IMR-90 (cell line): ENCODE results near the gene MLKL. TPM values are rescaled to one million over a fixed set of nuclear protein-coding genes. Genes with fewer than 3 reads are reported as not detected.

ENCODE experiments used
- ATAC-seq: fragments of 200-7000 bp; cut with Tn5 transposase; 2 replicates; pipeline ENCODE4 v1.9.1; 2020; ENCODE audit warnings: low read depth, mild to moderate bottlenecking, moderate library complexity
- BruUV-seq: library from RNA; stranded (reverse); fragments of 400-500 nt; replicated peaks from 2 replicates; lab custom pipeline; 2021; lab: Mats Ljungman, UMichigan
- CTCF ChIA-PET: fragments of 300-600 bp; formaldehyde crosslinking; extraction: SDS; loops from one replicate; lab custom pipeline; 2021; ENCODE audit warnings: antibody characterized with exemption; lab: Yijun Ruan, JAX
- POLR2A ChIA-PET: fragments of 300-600 bp; sonication (Branson Sonifier 250); formaldehyde crosslinking; loops from one replicate; lab custom pipeline; 2022; ENCODE audit warnings: antibody characterized with exemption; ENCODE audit not compliant: unreplicated experiment; lab: Charles Lee
- DNase-seq: peaks from one replicate; pipeline ENCODE4 v3.0.0; 2013
- H2AFZ ChIP-seq: replicated peaks from 2 replicates; pipeline ENCODE3; 2013; ENCODE audit warnings: low read length, mild to moderate bottlenecking; ENCODE audit not compliant: poor library complexity
- H2AK5ac ChIP-seq: 2 replicates; pipeline ENCODE4 v1.6.1; 2013; ENCODE audit warnings: low read depth, low read length, inconsistent platforms
- H2AK9ac ChIP-seq: replicated peaks from 2 replicates; pipeline ENCODE3; 2013; ENCODE audit warnings: mild to moderate bottlenecking, low read depth, low read length, moderate library complexity; ENCODE audit not compliant: poor library complexity
- H2BK120ac ChIP-seq: 2 replicates; pipeline ENCODE4 v1.6.1; 2013; ENCODE audit warnings: low read depth, low read length, inconsistent platforms
- H2BK15ac ChIP-seq: 3 replicates; pipeline ENCODE4 v1.6.1; 2013; ENCODE audit warnings: low read depth, low read length, inconsistent platforms
- H2BK20ac ChIP-seq: 2 replicates; pipeline ENCODE4 v1.6.1; 2013; ENCODE audit warnings: low read depth, mild to moderate bottlenecking, inconsistent platforms, low read length, moderate library complexity
- H2BK5ac ChIP-seq: 2 replicates; pipeline ENCODE4 v1.6.1; 2013; ENCODE audit warnings: mild to moderate bottlenecking, low read depth, low read length, inconsistent platforms; ENCODE audit not compliant: poor library complexity, severe bottlenecking
- H3K14ac ChIP-seq: replicated peaks from 2 replicates; pipeline ENCODE4 v1.6.1; 2013; ENCODE audit warnings: low read depth, low read length, inconsistent platforms
- H3K18ac ChIP-seq: 2 replicates; pipeline ENCODE4 v1.6.1; 2013; ENCODE audit warnings: low read depth, low read length, control low read depth
- H3K23ac ChIP-seq: 2 replicates; pipeline ENCODE4 v1.6.1; 2013; ENCODE audit warnings: low read depth, low read length, inconsistent platforms
- H3K27ac ChIP-seq: 2 replicates; pipeline ENCODE4 v1.5.1; 2013; ENCODE audit warnings: mild to moderate bottlenecking, control low read depth, low read length; ENCODE audit not compliant: insufficient read depth
- H3K27me3 ChIP-seq: 2 replicates; pipeline ENCODE4 v1.6.1; 2013; ENCODE audit warnings: low read length; ENCODE audit not compliant: control insufficient read depth, insufficient read depth
- H3K36me3 ChIP-seq: 2 replicates; pipeline ENCODE4 v1.6.1; 2013; ENCODE audit warnings: low read length, mixed read lengths; ENCODE audit not compliant: control insufficient read depth, insufficient read depth
- H3K4ac ChIP-seq: 2 replicates; pipeline ENCODE4 v1.6.1; 2013; ENCODE audit warnings: low read depth, low read length, inconsistent platforms
- H3K4me1 ChIP-seq: 2 replicates; pipeline ENCODE4 v1.6.1; 2013; ENCODE audit warnings: low read length, mixed read lengths; ENCODE audit not compliant: control insufficient read depth, insufficient read depth
- H3K4me2 ChIP-seq: 2 replicates; pipeline ENCODE4 v1.6.1; 2013; ENCODE audit warnings: low read depth, mild to moderate bottlenecking, control low read depth, low read length, moderate library complexity
- H3K4me3 ChIP-seq: 2 replicates; pipeline ENCODE4 v1.5.1; 2013; ENCODE audit warnings: low read depth, mild to moderate bottlenecking, control low read depth, low read length, moderate library complexity; ENCODE audit not compliant: insufficient read depth
- H3K56ac ChIP-seq: 2 replicates; pipeline ENCODE4 v1.6.1; 2013; ENCODE audit warnings: low read length, inconsistent platforms; ENCODE audit not compliant: insufficient read depth; ENCODE audit errors: extremely low read depth
- H3K79me1 ChIP-seq, 2 experiments: 2 replicates each; pipeline ENCODE4 v1.6.1; 2013; ENCODE audit warnings: low read length in 2 of 2, inconsistent platforms in 1 of 2, low read depth in 1 of 2
- H3K9ac ChIP-seq: 2 replicates; pipeline ENCODE4 v1.6.1; 2013; ENCODE audit warnings: low read depth, low read length, control low read depth
- H3K9me1 ChIP-seq: 2 replicates; pipeline ENCODE4 v1.6.1; 2013; ENCODE audit warnings: low read length, inconsistent platforms; ENCODE audit not compliant: insufficient read depth
- H3K9me3 ChIP-seq: 2 replicates; pipeline ENCODE4 v1.6.1; 2013; ENCODE audit warnings: low read length; ENCODE audit not compliant: control insufficient read depth, insufficient read depth
- H4K20me1 ChIP-seq: 2 replicates; pipeline ENCODE4 v1.6.1; 2013; ENCODE audit warnings: low read length, inconsistent platforms; ENCODE audit not compliant: insufficient read depth
- H4K5ac ChIP-seq: 2 replicates; pipeline ENCODE4 v1.6.1; 2013; ENCODE audit warnings: mild to moderate bottlenecking, low read depth, low read length, control low read depth
- H4K8ac ChIP-seq, 2 experiments: 2 replicates each; pipeline ENCODE4 v1.6.1; 2013; ENCODE audit warnings: low read depth in 2 of 2, low read length in 2 of 2, control low read depth in 1 of 2, inconsistent platforms in 1 of 2
- H4K91ac ChIP-seq: 2 replicates; pipeline ENCODE4 v1.6.1; 2013; ENCODE audit warnings: low read depth, low read length, inconsistent platforms; ENCODE audit not compliant: insufficient read depth
- BHLHE40 ChIP-seq: fragments of 150-350 bp; IDR thresholded peaks from 2 replicates; pipeline ENCODE4 v1.6.1; 2016; ENCODE audit warnings: mild to moderate bottlenecking, low read depth, low read length
- CEBPB ChIP-seq: IDR thresholded peaks from 2 replicates; pipeline ENCODE4 v1.6.1; 2012; ENCODE audit warnings: low read depth, low read length, improper control_type of control experiment
- CHD1 ChIP-seq: IDR thresholded peaks from 2 replicates; pipeline ENCODE4 v1.6.1; 2012; ENCODE audit warnings: low read depth, low read length, improper control_type of control experiment
- CTCF ChIP-seq: conservative IDR thresholded peaks from 2 replicates; pipeline ENCODE4 v1.5.1; 2012; ENCODE audit warnings: mild to moderate bottlenecking, low read depth, low read length, improper control_type of control experiment
- FOS ChIP-seq: fragments of 150-350 bp; IDR thresholded peaks from 2 replicates; pipeline ENCODE4 v1.6.1; 2016; ENCODE audit warnings: low read depth, low read length
- MAFK ChIP-seq: IDR thresholded peaks from 2 replicates; pipeline ENCODE4 v1.6.1; 2012; ENCODE audit warnings: low read depth, low read length, improper control_type of control experiment
- MAZ ChIP-seq: IDR thresholded peaks from 2 replicates; pipeline ENCODE4 v1.6.1; 2012; ENCODE audit warnings: low read depth, mild to moderate bottlenecking, low read length, improper control_type of control experiment, moderate library complexity, borderline replicate concordance
- MXI1 ChIP-seq: IDR thresholded peaks from 2 replicates; pipeline ENCODE4 v1.6.1; 2012; ENCODE audit warnings: low read depth, mild to moderate bottlenecking, low read length, moderate library complexity, borderline replicate concordance
- NFE2L2 ChIP-seq: fragments of 150-350 bp; IDR thresholded peaks from 2 replicates; pipeline ENCODE4 v1.6.1; 2016; ENCODE audit warnings: low read depth, mild to moderate bottlenecking, low read length
- POLR2A ChIP-seq: IDR thresholded peaks from 2 replicates; pipeline ENCODE4 v1.6.1; 2012; ENCODE audit warnings: mild to moderate bottlenecking, low read depth, low read length
- RAD21 ChIP-seq: IDR thresholded peaks from 2 replicates; pipeline ENCODE4 v1.6.1; 2012; ENCODE audit warnings: low read length, improper control_type of control experiment
- RCOR1 ChIP-seq: IDR thresholded peaks from 2 replicates; pipeline ENCODE4 v1.6.1; 2012; ENCODE audit warnings: mild to moderate bottlenecking, low read length, improper control_type of control experiment; ENCODE audit not compliant: insufficient replicate concordance
- RFX5 ChIP-seq: IDR thresholded peaks from 2 replicates; pipeline ENCODE4 v1.8.0; 2012; ENCODE audit warnings: low read depth, mild to moderate bottlenecking, low read length, moderate library complexity
- SMC3 ChIP-seq: fragments of 150-350 bp; IDR thresholded peaks from 2 replicates; pipeline ENCODE4 v1.6.1; 2016; ENCODE audit warnings: low read depth, mild to moderate bottlenecking, antibody characterized with exemption, low read length, moderate library complexity
- USF2 ChIP-seq: fragments of 150-350 bp; IDR thresholded peaks from 2 replicates; pipeline ENCODE4 v1.6.1; 2017; ENCODE audit warnings: mild to moderate bottlenecking, antibody characterized with exemption, low read length, low read depth
- WGBS, 2 experiments: methylation state at CpG; one replicate each; pipeline versions ENCODE4 v1.1.5 to v1.1.7; 2013; ENCODE audit warnings: missing lambda C conversion rate in 2 of 2; ENCODE audit not compliant: insufficient read length in 1 of 2; ENCODE audit errors: extremely low coverage in 2 of 2; 5-methylcytosine and 5-hydroxymethylcytosine counted together
- dilution Hi-C: fragments of 300-500 bp; cut with HindIII; formaldehyde crosslinking; loops from one replicate; pipeline ENCODE4 v1.14.3; 2018; ENCODE audit warnings: low sequenced_read_pairs; ENCODE audit not compliant: unreplicated experiment
- in situ Hi-C: fragments of 300-500 bp; cut with MboI; formaldehyde crosslinking; loops from 3 replicates; pipeline ENCODE4 v1.14.3; 2019; ENCODE audit warnings: low sequenced_read_pairs, inconsistent platforms, mixed read lengths
- intact Hi-C: fragments of 100-400 bp; cut with micrococcal nuclease; formaldehyde crosslinking; loops from 2 replicates; pipeline ENCODE4 v1.10.0; 2022
- polyA plus RNA-seq, 3 experiments: library from polyadenylated mRNA; depleted of rRNA; stranded (reverse); fragments of >200 nt; gene quantifications; 2 replicates each; pipeline ENCODE4 v1.2.3, GENCODE V29; 2012; ENCODE audit warnings: low replicate concordance in 1 of 3
- total RNA-seq: library from RNA; depleted of rRNA; stranded (reverse); fragments of >200 nt; gene quantifications from 2 replicates; pipeline ENCODE4 v1.2.3, GENCODE V29; 2012
- TF ChIP-seq, protein P1 (sequence below): fragments of 150-350 bp; IDR thresholded peaks from 2 replicates; pipeline ENCODE4 v1.6.1; 2016; ENCODE audit warnings: low read depth, mild to moderate bottlenecking, low read length, moderate library complexity, borderline replicate concordance

MLKL gene
- total and polyA plus RNA-seq, 2 of the 4 experiments (the other 2 are of a cell fraction), result 3.6 to 4.5 TPM

GRCh38 chr16:74659041-74659440 is 41.6 kb downstream of the MLKL start:
- H3K9me1 ChIP-seq, result peaks cover 5% of the 10 kb centered on the region; the same call in 1 of the 2 replicates
- H3K27ac ChIP-seq, result no peak overlapping the region
- CTCF ChIA-PET, result no interaction called here
- ATAC-seq (no peak), DNase-seq (no peak)
- POLR2A ChIA-PET, result no interaction called here
- peaks cover 46% of the 10 kb centered on the region for H3K36me3 ChIP-seq
- no peak overlapping the region for H2BK15ac ChIP-seq
- no peak overlapping the region for H2BK5ac ChIP-seq
- H2AFZ ChIP-seq, result no peak overlapping the region
- H3K23ac ChIP-seq, result no peak overlapping the region
- no peak overlapping the region for H3K4me2 ChIP-seq
- no peaks in the 10 kb centered on the region for H3K27me3 ChIP-seq
- no peaks in the 10 kb centered on the region for H3K9me3 ChIP-seq
- intact Hi-C loops (no loop called here), in situ Hi-C loops (no loop called here), dilution Hi-C loops (no loop called here)
- no peak overlapping the region for H4K5ac ChIP-seq
- H2BK120ac ChIP-seq, result no peak overlapping the region
- no peak overlapping the region for H3K18ac ChIP-seq
- peaks cover 2% of the 10 kb centered on the region; the same call in 1 of the 2 replicates for H3K4me1 ChIP-seq
- H3K79me1 ChIP-seq, result peaks cover 34 to 61% of the 10 kb centered on the region in 2 experiments
- H3K4ac ChIP-seq, result no peak overlapping the region
- no peak overlapping the region for H3K4me3 ChIP-seq
- H3K14ac ChIP-seq, result no peak overlapping the region
- H3K9ac ChIP-seq, result no peak overlapping the region
- no peak overlapping the region for H4K8ac ChIP-seq
- H2AK9ac ChIP-seq, result no peak overlapping the region
- no peak overlapping the region for H2BK20ac ChIP-seq
- no peak for TF ChIP-seq NFE2L2
- no peak for TF ChIP-seq USF2
- TF ChIP-seq RCOR1, result no peak
- no peak for TF ChIP-seq FOS
- TF ChIP-seq MAFK, result no peak
- no peak for TF ChIP-seq POLR2A
- TF ChIP-seq CHD1, result no peak
- TF ChIP-seq RAD21, result no peak
- TF ChIP-seq BHLHE40, result no peak
- TF ChIP-seq MAZ, result no peak
- no peak for TF ChIP-seq CTCF
- TF ChIP-seq, protein P1, sequence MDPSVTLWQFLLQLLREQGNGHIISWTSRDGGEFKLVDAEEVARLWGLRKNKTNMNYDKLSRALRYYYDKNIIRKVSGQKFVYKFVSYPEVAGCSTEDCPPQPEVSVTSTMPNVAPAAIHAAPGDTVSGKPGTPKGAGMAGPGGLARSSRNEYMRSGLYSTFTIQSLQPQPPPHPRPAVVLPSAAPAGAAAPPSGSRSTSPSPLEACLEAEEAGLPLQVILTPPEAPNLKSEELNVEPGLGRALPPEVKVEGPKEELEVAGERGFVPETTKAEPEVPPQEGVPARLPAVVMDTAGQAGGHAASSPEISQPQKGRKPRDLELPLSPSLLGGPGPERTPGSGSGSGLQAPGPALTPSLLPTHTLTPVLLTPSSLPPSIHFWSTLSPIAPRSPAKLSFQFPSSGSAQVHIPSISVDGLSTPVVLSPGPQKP, result no peak
- TF ChIP-seq MXI1, result no peak
- no peak for TF ChIP-seq RFX5
- TF ChIP-seq SMC3, result no peak
- TF ChIP-seq CEBPB, result no peak
- no peak overlapping the region for H3K56ac ChIP-seq
- BruUV-seq, result no TSS peak
- H4K91ac ChIP-seq, result no peak overlapping the region
- H4K20me1 ChIP-seq, result peaks cover 25% of the 10 kb centered on the region; the same call in 1 of the 2 replicates
- H2AK5ac ChIP-seq, result no peak overlapping the region
- WGBS, 2 experiments, result 100% methylated on average over 1 of the region's 2 CpGs; no CpG with 5 or more reads in 1 of the 2 experiments
